Astrocyte (in vitro differentiated cells and primary cell): ENCODE data around the gene BCL2L14.

Source experiments
- CTCF ChIP-seq: IDR thresholded peaks from 2 replicates; pipeline ENCODE4 v1.5.1; 2011; ENCODE audit warnings: low read depth, mild to moderate bottlenecking, inconsistent platforms, low read length, moderate library complexity; ENCODE audit not compliant: insufficient read depth
- EZH2 ChIP-seq: IDR thresholded peaks from 2 replicates; pipeline ENCODE4 v1.6.1; 2012; ENCODE audit warnings: mild to moderate bottlenecking, low read length, inconsistent platforms; ENCODE audit not compliant: insufficient read depth

- TF ChIP-seq CTCF (no peak), EZH2 (no peak)
Measured at GRCh38 chr12:12141000-12141399, 70.3 kb downstream of the BCL2L14 start.
